ENCODE results near the gene IGFBPL1. TPM values are rescaled to one million over a fixed set of nuclear protein-coding genes. Genes with fewer than 3 reads are reported as not detected.
A peak's percentile ranks its signal among the peaks of the same experiment; 100 is the strongest.

IGFBPL1 gene
- total and polyA plus RNA-seq, 2 of the 13 experiments (the other 11 are each of a cell fraction or from before 2014, with no cell fraction given): 0.24 TPM; not detected in 1

- TF ChIP-seq, protein P1, sequence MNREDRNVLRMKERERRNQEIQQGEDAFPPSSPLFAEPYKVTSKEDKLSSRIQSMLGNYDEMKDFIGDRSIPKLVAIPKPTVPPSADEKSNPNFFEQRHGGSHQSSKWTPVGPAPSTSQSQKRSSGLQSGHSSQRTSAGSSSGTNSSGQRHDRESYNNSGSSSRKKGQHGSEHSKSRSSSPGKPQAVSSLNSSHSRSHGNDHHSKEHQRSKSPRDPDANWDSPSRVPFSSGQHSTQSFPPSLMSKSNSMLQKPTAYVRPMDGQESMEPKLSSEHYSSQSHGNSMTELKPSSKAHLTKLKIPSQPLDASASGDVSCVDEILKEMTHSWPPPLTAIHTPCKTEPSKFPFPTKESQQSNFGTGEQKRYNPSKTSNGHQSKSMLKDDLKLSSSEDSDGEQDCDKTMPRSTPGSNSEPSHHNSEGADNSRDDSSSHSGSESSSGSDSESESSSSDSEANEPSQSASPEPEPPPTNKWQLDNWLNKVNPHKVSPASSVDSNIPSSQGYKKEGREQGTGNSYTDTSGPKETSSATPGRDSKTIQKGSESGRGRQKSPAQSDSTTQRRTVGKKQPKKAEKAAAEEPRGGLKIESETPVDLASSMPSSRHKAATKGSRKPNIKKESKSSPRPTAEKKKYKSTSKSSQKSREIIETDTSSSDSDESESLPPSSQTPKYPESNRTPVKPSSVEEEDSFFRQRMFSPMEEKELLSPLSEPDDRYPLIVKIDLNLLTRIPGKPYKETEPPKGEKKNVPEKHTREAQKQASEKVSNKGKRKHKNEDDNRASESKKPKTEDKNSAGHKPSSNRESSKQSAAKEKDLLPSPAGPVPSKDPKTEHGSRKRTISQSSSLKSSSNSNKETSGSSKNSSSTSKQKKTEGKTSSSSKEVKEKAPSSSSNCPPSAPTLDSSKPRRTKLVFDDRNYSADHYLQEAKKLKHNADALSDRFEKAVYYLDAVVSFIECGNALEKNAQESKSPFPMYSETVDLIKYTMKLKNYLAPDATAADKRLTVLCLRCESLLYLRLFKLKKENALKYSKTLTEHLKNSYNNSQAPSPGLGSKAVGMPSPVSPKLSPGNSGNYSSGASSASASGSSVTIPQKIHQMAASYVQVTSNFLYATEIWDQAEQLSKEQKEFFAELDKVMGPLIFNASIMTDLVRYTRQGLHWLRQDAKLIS (CRISPR knock-in tag; IDR thresholded peaks at IDR 0.05): no peak
- TF ChIP-seq ZNF460 (CRISPR knock-in tag; IDR thresholded peaks at IDR 0.05; ENCODE audit: borderline replicate concordance) (no peak), IRF2 (CRISPR knock-in tag; IDR thresholded peaks at IDR 0.05) (peak; percentile 59; the same call in 1 of the 2 replicates), FOXO4 (CRISPR knock-in tag; conservative IDR thresholded peaks at IDR 0.05) (no peak), ZMYM2 (CRISPR knock-in tag; IDR thresholded peaks at IDR 0.05) (no peak), ZZZ3 (CRISPR knock-in tag; IDR thresholded peaks at IDR 0.05; ENCODE audit: borderline replicate concordance) (no peak), EP300 (IDR thresholded peaks at IDR 0.05; ENCODE audit: low read depth in 2 of 2, low read length in 2 of 2) (peak; percentile 45 to 70; a peak in 3 of 4 replicates), EP300 (CRISPR knock-in tag; IDR thresholded peaks at IDR 0.05; ENCODE audit: borderline replicate concordance) (peak; percentile 66), GLI4 (CRISPR knock-in tag; IDR thresholded peaks at IDR 0.05; ENCODE audit: borderline replicate concordance) (no peak), HOXA5 (CRISPR knock-in tag; IDR thresholded peaks at IDR 0.05) (peak; percentile 33; the same call in 1 of the 2 replicates), ZNF580 (CRISPR knock-in tag; IDR thresholded peaks at IDR 0.05; ENCODE audit: borderline replicate concordance, low read depth) (0 out of 2 replicates have a peak, but pooled peaks have one; percentile 38), PCBP2 (optimal IDR thresholded peaks at IDR 0.05; ENCODE audit: low read depth, low read length, poor library complexity, severe bottlenecking) (no peak), XBP1 (CRISPR knock-in tag; IDR thresholded peaks at IDR 0.05) (no peak), MTA1 (CRISPR knock-in tag; IDR thresholded peaks at IDR 0.05; ENCODE audit: borderline replicate concordance) (no peak), THAP7 (CRISPR knock-in tag; IDR thresholded peaks at IDR 0.05) (no peak), BRD4 (CRISPR knock-in tag; IDR thresholded peaks at IDR 0.05) (no peak)
- TF ChIP-seq, protein P2, sequence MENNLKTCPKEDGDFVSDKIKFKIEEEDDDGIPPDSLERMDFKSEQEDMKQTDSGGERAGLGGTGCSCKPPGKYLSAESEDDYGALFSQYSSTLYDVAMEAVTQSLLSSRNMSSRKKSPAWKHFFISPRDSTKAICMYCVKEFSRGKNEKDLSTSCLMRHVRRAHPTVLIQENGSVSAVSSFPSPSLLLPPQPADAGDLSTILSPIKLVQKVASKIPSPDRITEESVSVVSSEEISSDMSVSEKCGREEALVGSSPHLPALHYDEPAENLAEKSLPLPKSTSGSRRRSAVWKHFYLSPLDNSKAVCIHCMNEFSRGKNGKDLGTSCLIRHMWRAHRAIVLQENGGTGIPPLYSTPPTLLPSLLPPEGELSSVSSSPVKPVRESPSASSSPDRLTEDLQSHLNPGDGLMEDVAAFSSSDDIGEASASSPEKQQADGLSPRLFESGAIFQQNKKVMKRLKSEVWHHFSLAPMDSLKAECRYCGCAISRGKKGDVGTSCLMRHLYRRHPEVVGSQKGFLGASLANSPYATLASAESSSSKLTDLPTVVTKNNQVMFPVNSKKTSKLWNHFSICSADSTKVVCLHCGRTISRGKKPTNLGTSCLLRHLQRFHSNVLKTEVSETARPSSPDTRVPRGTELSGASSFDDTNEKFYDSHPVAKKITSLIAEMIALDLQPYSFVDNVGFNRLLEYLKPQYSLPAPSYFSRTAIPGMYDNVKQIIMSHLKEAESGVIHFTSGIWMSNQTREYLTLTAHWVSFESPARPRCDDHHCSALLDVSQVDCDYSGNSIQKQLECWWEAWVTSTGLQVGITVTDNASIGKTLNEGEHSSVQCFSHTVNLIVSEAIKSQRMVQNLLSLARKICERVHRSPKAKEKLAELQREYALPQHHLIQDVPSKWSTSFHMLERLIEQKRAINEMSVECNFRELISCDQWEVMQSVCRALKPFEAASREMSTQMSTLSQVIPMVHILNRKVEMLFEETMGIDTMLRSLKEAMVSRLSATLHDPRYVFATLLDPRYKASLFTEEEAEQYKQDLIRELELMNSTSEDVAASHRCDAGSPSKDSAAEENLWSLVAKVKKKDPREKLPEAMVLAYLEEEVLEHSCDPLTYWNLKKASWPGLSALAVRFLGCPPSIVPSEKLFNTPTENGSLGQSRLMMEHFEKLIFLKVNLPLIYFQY (CRISPR knock-in tag; IDR thresholded peaks at IDR 0.05; ENCODE audit: borderline replicate concordance): no peak
- TF ChIP-seq, protein P3, sequence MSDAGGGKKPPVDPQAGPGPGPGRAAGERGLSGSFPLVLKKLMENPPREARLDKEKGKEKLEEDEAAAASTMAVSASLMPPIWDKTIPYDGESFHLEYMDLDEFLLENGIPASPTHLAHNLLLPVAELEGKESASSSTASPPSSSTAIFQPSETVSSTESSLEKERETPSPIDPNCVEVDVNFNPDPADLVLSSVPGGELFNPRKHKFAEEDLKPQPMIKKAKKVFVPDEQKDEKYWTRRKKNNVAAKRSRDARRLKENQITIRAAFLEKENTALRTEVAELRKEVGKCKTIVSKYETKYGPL (CRISPR knock-in tag; IDR thresholded peaks at IDR 0.05): no peak
Observed at GRCh38 chr9:38386319-38386895, 37.8 kb downstream of the IGFBPL1 start (continued).

Data from HepG2 (cell line).